Keratinocyte (primary cell): ENCODE results near the gene GPC3. TPM values are rescaled to one million over a fixed set of nuclear protein-coding genes. Genes with fewer than 3 reads are reported as not detected.

Source experiments
- DNase-seq: peaks from one replicate; pipeline ENCODE4 v3.0.0-alpha.2; 2011; ENCODE audit warnings: low read depth, missing footprints, low spot score
- FAIRE-seq: peaks from 2 replicates; lab custom pipeline; 2011; peaks lifted over from hg19 to GRCh38; lab: Jason Lieb, UNC
- H2AFZ ChIP-seq: 2 replicates; pipeline ENCODE4 v1.6.0; 2012; ENCODE audit warnings: low read length, control low read depth, inconsistent platforms; ENCODE audit not compliant: control insufficient read depth
- H3K27ac ChIP-seq: 2 replicates; pipeline ENCODE4 v1.5.1; 2011; ENCODE audit warnings: low read length; ENCODE audit not compliant: control insufficient read depth, insufficient read depth
- H3K27me3 ChIP-seq: 3 replicates; pipeline ENCODE4 v1.6.0; 2011; ENCODE audit warnings: low read length; ENCODE audit not compliant: control insufficient read depth, insufficient read depth; ENCODE audit errors: extremely low read depth
- H3K36me3 ChIP-seq, 2 experiments: 2 replicates in 1 of 2; 3 replicates in 1 of 2; pipeline ENCODE4 v1.5.1; 2011; ENCODE audit warnings: low read length in 2 of 2, mild to moderate bottlenecking in 1 of 2; ENCODE audit not compliant: control insufficient read depth in 2 of 2, insufficient read depth in 2 of 2; ENCODE audit errors: extremely low read depth in 1 of 2
- H3K4me1 ChIP-seq: 3 replicates; pipeline ENCODE4 v1.5.1; 2011; ENCODE audit warnings: low read length; ENCODE audit not compliant: control insufficient read depth, insufficient read depth; ENCODE audit errors: extremely low read depth
- H3K4me2 ChIP-seq: 3 replicates; pipeline ENCODE4 v1.6.0; 2011; ENCODE audit warnings: low read depth, low read length; ENCODE audit not compliant: control insufficient read depth, insufficient read depth; ENCODE audit errors: extremely low read depth
- H3K4me3 ChIP-seq, 3 experiments: fragments of 200-600 bp in 1 of 3; sonication (generic) in 1 of 3; 2 replicates in 2 of 3; 3 replicates in 1 of 3; pipeline ENCODE4 v1.5.1; 2011 to 2016; ENCODE audit warnings: low read length in 3 of 3, mild to moderate bottlenecking in 3 of 3, control low read depth in 2 of 3, inconsistent platforms in 1 of 3, low read depth in 1 of 3, mixed read lengths in 1 of 3, mixed run types in 1 of 3, moderate library complexity in 1 of 3; ENCODE audit not compliant: control insufficient read depth in 2 of 3, insufficient read depth in 2 of 3; ENCODE audit errors: extremely low read depth in 1 of 3
- H3K79me2 ChIP-seq: 2 replicates; pipeline ENCODE4 v1.6.0; 2012; ENCODE audit warnings: low read length; ENCODE audit not compliant: control insufficient read depth, insufficient read depth
- H3K9ac ChIP-seq: 3 replicates; pipeline ENCODE4 v1.6.0; 2011; ENCODE audit warnings: low read length; ENCODE audit not compliant: control insufficient read depth, insufficient read depth; ENCODE audit errors: extremely low read depth
- H3K9me1 ChIP-seq: 3 replicates; pipeline ENCODE4 v1.6.0; 2011; ENCODE audit warnings: low read length; ENCODE audit not compliant: control insufficient read depth, insufficient read depth; ENCODE audit errors: extremely low read depth
- H3K9me3 ChIP-seq: 2 replicates; pipeline ENCODE4 v1.5.1; 2012; ENCODE audit warnings: low read depth, low read length; ENCODE audit not compliant: control insufficient read depth
- H4K20me1 ChIP-seq: 3 replicates; pipeline ENCODE4 v1.6.0; 2011; ENCODE audit warnings: low read length; ENCODE audit not compliant: control insufficient read depth, insufficient read depth; ENCODE audit errors: extremely low read depth
- EZH2 ChIP-seq: IDR thresholded peaks from one replicate; pipeline ENCODE4 v1.6.1; 2012; ENCODE audit warnings: inconsistent platforms, mild to moderate bottlenecking, low read length, moderate library complexity
- dilution Hi-C: fragments of 300-500 bp; cut with MboI; formaldehyde crosslinking; loops from one replicate; pipeline ENCODE4 v1.7.0; 2020; ENCODE audit warnings: low sequenced_read_pairs; ENCODE audit not compliant: extremely low pct_ligation_motif_present
- polyA plus RNA-seq, 5 experiments: library from polyadenylated mRNA; depleted of rRNA in 3 of 5; stranded (reverse) in 3 of 5; stranded (forward) in 1 of 5; unstranded in 1 of 5; fragments of >200 nt; gene quantifications; 1 replicate in 1 of 5; 2 replicates in 3 of 5; 3 replicates in 1 of 5; pipeline versions ENCODE4 v1.2.1 to v1.2.3, GENCODE V29; 2011 to 2012; ENCODE audit warnings: missing spikeins in 2 of 5, low read depth in 1 of 5, low replicate concordance in 1 of 5
- TF ChIP-seq, protein P1 (sequence below), 3 experiments: IDR thresholded peaks in 1 of 3; conservative IDR thresholded peaks in 1 of 3; optimal IDR thresholded peaks in 1 of 3; 2 replicates in 2 of 3; 3 replicates in 1 of 3; pipeline versions ENCODE3 to v1.5.1; 2011; ENCODE audit warnings: low read length in 3 of 3, mild to moderate bottlenecking in 3 of 3, moderate library complexity in 2 of 3, control low read depth in 1 of 3, inconsistent platforms in 1 of 3; ENCODE audit not compliant: insufficient read depth in 2 of 3; ENCODE audit errors: extremely low read depth in 1 of 3

The GPC3 gene
- polyA plus RNA-seq, 1 donor (not counting 4 experiments of a cell fraction or from before 2014, with no cell fraction given): 0.03 TPM

DNA sequence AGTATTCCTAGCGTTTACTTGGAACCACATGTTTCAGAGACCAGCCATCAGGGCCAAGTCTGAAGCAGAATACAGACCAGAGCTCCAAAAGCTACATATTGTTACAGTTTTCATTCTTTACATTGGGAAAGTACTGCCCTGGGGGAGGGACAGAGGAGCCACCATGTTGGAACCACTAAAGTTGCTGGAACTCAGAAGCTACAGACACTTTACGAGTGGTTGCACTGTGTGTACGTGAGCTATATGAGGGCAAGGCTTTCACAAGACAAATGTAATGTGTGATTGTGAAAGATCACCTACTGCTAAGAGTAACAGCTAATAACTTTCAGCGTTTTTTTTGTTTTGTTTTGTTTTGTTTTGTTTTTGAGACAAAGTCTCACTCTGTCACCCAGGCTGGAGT lies 11.7 kb downstream of the GPC3 start:
- H4K20me1 ChIP-seq: no peaks in the 10 kb centered on the region
- DNase-seq: no peak
- H3K79me2 ChIP-seq: no peaks in the 10 kb centered on the region
- no peaks in the 10 kb centered on the region for H3K9me3 ChIP-seq
- no peak overlapping the region for H3K27ac ChIP-seq
- TF ChIP-seq, protein P1, sequence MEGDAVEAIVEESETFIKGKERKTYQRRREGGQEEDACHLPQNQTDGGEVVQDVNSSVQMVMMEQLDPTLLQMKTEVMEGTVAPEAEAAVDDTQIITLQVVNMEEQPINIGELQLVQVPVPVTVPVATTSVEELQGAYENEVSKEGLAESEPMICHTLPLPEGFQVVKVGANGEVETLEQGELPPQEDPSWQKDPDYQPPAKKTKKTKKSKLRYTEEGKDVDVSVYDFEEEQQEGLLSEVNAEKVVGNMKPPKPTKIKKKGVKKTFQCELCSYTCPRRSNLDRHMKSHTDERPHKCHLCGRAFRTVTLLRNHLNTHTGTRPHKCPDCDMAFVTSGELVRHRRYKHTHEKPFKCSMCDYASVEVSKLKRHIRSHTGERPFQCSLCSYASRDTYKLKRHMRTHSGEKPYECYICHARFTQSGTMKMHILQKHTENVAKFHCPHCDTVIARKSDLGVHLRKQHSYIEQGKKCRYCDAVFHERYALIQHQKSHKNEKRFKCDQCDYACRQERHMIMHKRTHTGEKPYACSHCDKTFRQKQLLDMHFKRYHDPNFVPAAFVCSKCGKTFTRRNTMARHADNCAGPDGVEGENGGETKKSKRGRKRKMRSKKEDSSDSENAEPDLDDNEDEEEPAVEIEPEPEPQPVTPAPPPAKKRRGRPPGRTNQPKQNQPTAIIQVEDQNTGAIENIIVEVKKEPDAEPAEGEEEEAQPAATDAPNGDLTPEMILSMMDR (optimal IDR thresholded peaks at IDR 0.05 in 1 of 3, IDR thresholded peaks at IDR 0.05 in 1 of 3, conservative IDR thresholded peaks at IDR 0.05 in 1 of 3; ENCODE audit: extremely low read depth in 1 of 3, insufficient read depth in 2 of 3, low read length in 3 of 3): no peak
- TF ChIP-seq EZH2: no peak
- dilution Hi-C loops: no loop called here
- no peak overlapping the region for H3K9ac ChIP-seq
- no peaks in the 10 kb centered on the region for H3K4me1 ChIP-seq
- no peak overlapping the region for H2AFZ ChIP-seq
- peaks cover 4% of the 10 kb centered on the region for H3K27me3 ChIP-seq
- H3K4me3 ChIP-seq: no peak overlapping the region
- H3K36me3 ChIP-seq: no peaks in the 10 kb centered on the region
- no peak for FAIRE-seq
- H3K4me2 ChIP-seq: no peak overlapping the region
- H3K9me1 ChIP-seq: no peaks in the 10 kb centered on the region

GRCh38 chrX:133972916-133973315 lies 12.5 kb downstream of the GPC3 start:
- Histone ChIP-seq H3K9me1 (no peaks in the 10 kb centered on the region), H2AFZ (no peak overlapping the region), H3K9me3 (no peaks in the 10 kb centered on the region), H3K36me3 (no peaks in the 10 kb centered on the region), H3K9ac (no peak overlapping the region), H3K4me1 (no peaks in the 10 kb centered on the region), H3K27me3 (peaks cover 4% of the 10 kb centered on the region), H3K4me3 (no peak overlapping the region), H3K4me2 (no peak overlapping the region), H3K27ac (no peak overlapping the region), H3K79me2 (no peaks in the 10 kb centered on the region), H4K20me1 (no peaks in the 10 kb centered on the region)
- dilution Hi-C loops: no loop called here
- DNase-seq (no peak), FAIRE-seq (no peak)
- TF ChIP-seq EZH2: no peak
- TF ChIP-seq, protein P1 (optimal IDR thresholded peaks at IDR 0.05 in 1 of 3, IDR thresholded peaks at IDR 0.05 in 1 of 3, conservative IDR thresholded peaks at IDR 0.05 in 1 of 3; ENCODE audit: extremely low read depth in 1 of 3, insufficient read depth in 2 of 3, low read length in 3 of 3): no peak
